Upper lobe of left lung (tissue), 6 donors: ENCODE data around the gene CNNM4. TPM values are rescaled to one million over a fixed set of nuclear protein-coding genes. Genes with fewer than 3 reads are reported as not detected.
A peak's percentile ranks its signal among the peaks of the same experiment; 100 is the strongest.

ENCODE experiments used
- ATAC-seq, 2 donors: fragments of 200-7000 bp; cut with Tn5 transposase; one replicate each; pipeline ENCODE4 v1.9.1; 2022; ENCODE audit warnings: mild to moderate bottlenecking in 2 of 2, moderate library complexity in 2 of 2; ENCODE audit not compliant: low FRiP score in 2 of 2
- DNase-seq, 2 donors: peaks; one replicate each; pipeline ENCODE4 v3.0.0-alpha.2; 2019 to 2020
- H3K27ac ChIP-seq, 4 donors: fragments of 200-600 bp; sonication (generic); one replicate each; pipeline ENCODE4 v1.5.1; 2016 to 2019
- H3K27me3 ChIP-seq, 4 donors: fragments of 200-600 bp; sonication (generic); one replicate each; pipeline ENCODE4 v1.5.1; 2017 to 2019
- H3K36me3 ChIP-seq, 4 donors: fragments of 200-600 bp; sonication (generic); one replicate each; pipeline ENCODE4 v1.5.1; 2016 to 2019
- H3K4me1 ChIP-seq, 4 donors: fragments of 200-600 bp; sonication (generic); one replicate each; pipeline ENCODE4 v1.5.1; 2018 to 2019
- H3K4me3 ChIP-seq, 4 donors: fragments of 200-600 bp; sonication (generic); one replicate each; pipeline ENCODE4 v1.5.1; 2017 to 2019; ENCODE audit warnings: mild to moderate bottlenecking in 2 of 4, moderate library complexity in 1 of 4
- H3K9me3 ChIP-seq, 4 donors: fragments of 200-600 bp; sonication (generic); one replicate each; pipeline ENCODE4 v1.5.1; 2018 to 2019
- CTCF ChIP-seq, 6 experiments: fragments of 450-650 bp in 4 of 6; fragments of 200-600 bp in 2 of 6; sonication (generic) in 2 of 6; IDR thresholded peaks; one replicate each; pipeline ENCODE4 v1.5.1; 2016 to 2019; ENCODE audit warnings: antibody characterized with exemption in 6 of 6
- EP300 ChIP-seq, 4 donors: sonication (generic); formaldehyde crosslinking; IDR thresholded peaks; one replicate each; pipeline ENCODE4 v1.5.1; 2017; ENCODE audit warnings: antibody characterized with exemption in 4 of 4, control low read depth in 2 of 4
- POLR2A ChIP-seq, 4 donors: fragments of 450-650 bp; IDR thresholded peaks; one replicate each; pipeline ENCODE4 v1.5.1; 2016 to 2017; ENCODE audit warnings: antibody characterized with exemption in 4 of 4, mild to moderate bottlenecking in 2 of 4
- POLR2AphosphoS5 ChIP-seq, 2 donors: sonication (generic); formaldehyde crosslinking; IDR thresholded peaks; one replicate each; pipeline ENCODE4 v1.5.1; 2017; ENCODE audit warnings: antibody characterized with exemption in 2 of 2
- WGBS, 2 donors: methylation state at CpG; one replicate each; pipeline ENCODE4 v1.1.5; 2017 to 2018; 5-methylcytosine and 5-hydroxymethylcytosine counted together
- total RNA-seq, 6 donors: library from RNA; depleted of rRNA in 4 of 6; stranded (reverse); fragments of >200 nt in 4 of 6; gene quantifications; one replicate each; pipeline versions ENCODE4 v1.1.0 to v1.2.1, GENCODE V29; 2016 to 2021
- donor health status: DM: no; HTN: no; CAD: no; lungs with moderate emphysema.
- donor health status: DM: no; HTN: yes; CAD: no; lungs with severe emphysema.

Gene CNNM4
- total RNA-seq, 6 donors from 2014 or later = 12.8 to 26.9 (median 22.1) TPM

DNA sequence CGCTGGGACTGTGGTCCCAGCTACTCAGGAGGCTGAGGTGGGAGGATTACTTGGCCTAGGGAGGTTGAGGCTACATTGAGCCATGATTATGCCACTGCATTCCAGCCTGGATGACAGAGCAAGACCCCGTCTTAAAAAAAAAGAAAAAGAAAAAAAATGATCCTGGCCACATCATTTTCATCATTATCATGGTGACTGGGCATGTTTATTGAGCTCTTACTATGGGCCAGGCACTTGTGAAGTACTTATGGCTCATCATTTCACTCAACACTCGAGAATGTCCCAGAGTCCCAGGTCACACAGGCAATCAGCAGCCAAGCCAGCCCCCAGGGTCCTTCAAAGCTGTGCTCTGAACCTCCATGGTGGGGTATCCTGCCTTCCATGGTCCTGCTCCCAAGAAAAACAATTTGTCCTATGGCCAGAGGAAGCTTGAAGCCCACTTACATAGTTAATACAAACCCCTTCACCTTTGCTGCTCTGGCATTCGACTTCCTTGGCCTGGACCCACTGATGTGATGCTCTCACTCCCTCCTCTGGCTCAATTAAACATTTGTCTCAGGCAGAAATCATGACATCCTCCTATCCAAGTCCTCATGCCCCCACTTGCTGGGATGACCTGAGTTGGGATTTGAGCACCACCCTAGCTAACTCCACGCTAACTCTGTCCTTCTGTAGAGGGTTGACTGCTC lies 3.8 kb upstream of the CNNM4 start:
- Histone ChIP-seq H3K9me3 (no peaks in the 10 kb centered on the region), H3K27ac (no peak overlapping the region), H3K4me1 (peaks cover 12 to 19% (median 15%) of the 10 kb centered on the region in 4 donors), H3K27me3 (no peaks in the 10 kb centered on the region), H3K4me3 (no peak overlapping the region), H3K36me3 (no peaks in the 10 kb centered on the region)
- WGBS, 2 donors = 79 to 83% methylated on average over 5 of the region's 5 CpGs
- TF ChIP-seq EP300 (IDR thresholded peaks at IDR 0.05) (no peak), POLR2AphosphoS5 (IDR thresholded peaks at IDR 0.05) (no peak), POLR2A (IDR thresholded peaks at IDR 0.05) (no peak), CTCF (IDR thresholded peaks at IDR 0.05) (no peak)
- ATAC-seq (no peak), DNase-seq (no peak)

DNA sequence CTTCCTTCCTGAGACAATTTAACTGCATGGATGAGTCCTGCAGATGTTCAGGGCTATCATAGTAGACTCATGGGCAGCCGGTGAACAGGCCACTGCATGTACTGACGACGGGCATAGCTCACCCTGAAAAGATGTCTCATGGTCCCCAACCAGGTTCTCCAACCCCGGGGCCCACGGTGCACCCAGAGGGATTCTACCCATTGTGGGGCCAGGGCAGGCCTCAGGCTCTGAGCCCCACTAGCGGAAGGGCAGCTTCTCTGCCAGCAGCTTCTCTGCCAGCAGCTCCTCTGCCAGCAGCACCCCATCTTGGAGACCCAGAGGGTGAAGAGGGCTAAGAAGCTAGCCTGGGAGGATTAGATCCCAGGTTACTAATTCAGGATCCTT lies 3.2 kb upstream of the CNNM4 start:
- Histone ChIP-seq H3K36me3 (no peaks in the 10 kb centered on the region), H3K27me3 (no peaks in the 10 kb centered on the region), H3K4me1 (peaks cover 17 to 24% (median 20%) of the 10 kb centered on the region in 4 donors), H3K27ac (no peak overlapping the region), H3K9me3 (no peaks in the 10 kb centered on the region), H3K4me3 (no peak overlapping the region)
- ATAC-seq (no peak), DNase-seq (no peak)
- no peak for TF ChIP-seq POLR2AphosphoS5 (IDR thresholded peaks at IDR 0.05)
- TF ChIP-seq CTCF (IDR thresholded peaks at IDR 0.05) = no peak
- no peak for TF ChIP-seq EP300 (IDR thresholded peaks at IDR 0.05)
- TF ChIP-seq POLR2A (IDR thresholded peaks at IDR 0.05) = no peak
- 97 to 100% methylated on average over 1 to 6 of the region's 6 CpGs for WGBS, 2 donors

DNA sequence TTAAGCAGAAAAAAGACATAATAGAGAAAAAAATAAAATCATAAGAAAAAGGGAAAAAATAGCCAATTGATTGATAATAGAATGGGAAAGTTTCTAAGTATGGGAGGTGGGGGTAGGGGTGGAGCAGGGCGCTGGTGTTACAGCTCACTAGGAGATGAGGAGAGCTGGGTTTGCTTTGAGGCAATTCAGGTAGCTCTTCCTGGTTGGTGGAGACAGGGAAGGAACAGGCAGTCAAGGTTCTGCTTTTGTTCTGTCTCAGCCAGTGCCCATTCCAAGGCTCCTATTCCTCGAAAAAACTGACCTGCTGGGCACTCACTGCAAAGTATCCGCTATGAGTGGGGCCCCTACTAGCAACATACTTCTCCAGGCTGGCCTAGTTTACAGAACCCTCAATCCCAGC lies 1.7 kb upstream of the CNNM4 start:
- Histone ChIP-seq H3K27ac (no peak overlapping the region), H3K4me1 (peaks cover 33 to 39% (median 35%) of the 10 kb centered on the region in 4 donors)
- ATAC-seq = no peak

DNA sequence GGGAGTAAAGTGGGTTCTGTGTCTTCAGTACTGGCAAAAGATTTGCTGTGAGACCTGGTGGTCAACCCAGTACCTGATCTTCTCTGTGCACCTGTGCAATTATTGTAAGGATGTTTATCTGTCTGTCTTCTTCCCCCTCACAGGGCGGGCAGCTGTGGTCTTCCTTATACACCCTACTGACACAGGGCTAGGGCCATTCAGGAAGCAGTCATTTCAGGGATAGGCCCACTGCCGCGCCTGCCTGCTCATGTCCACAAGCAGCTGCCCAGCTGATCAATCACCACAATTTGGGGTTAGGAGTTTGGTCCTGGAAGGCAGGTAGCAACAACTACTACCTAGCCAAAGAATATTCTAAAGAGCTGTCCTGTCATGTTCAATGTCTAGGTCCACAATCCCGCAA lies 1.2 kb upstream of the CNNM4 start:
- TF ChIP-seq POLR2A (IDR thresholded peaks at IDR 0.05) = no peak
- H3K36me3 ChIP-seq = no peaks in the 10 kb centered on the region
- 93 to 97% methylated on average over 4 of the region's 4 CpGs for WGBS, 2 donors
- H3K4me1 ChIP-seq = peaks cover 37 to 45% (median 41%) of the 10 kb centered on the region in 4 donors
- H3K9me3 ChIP-seq = no peaks in the 10 kb centered on the region
- ATAC-seq = no peak
- H3K27ac ChIP-seq = peak overlapping the region in 1 of 4 donors; percentile 90
- no peak overlapping the region for H3K4me3 ChIP-seq
- DNase-seq = no peak
- no peaks in the 10 kb centered on the region for H3K27me3 ChIP-seq

More for the DNA sequence above, 1.7 kb upstream of the CNNM4 start:
- Histone ChIP-seq H3K27me3 (no peaks in the 10 kb centered on the region), H3K9me3 (no peaks in the 10 kb centered on the region), H3K4me3 (no peak overlapping the region), H3K36me3 (no peaks in the 10 kb centered on the region)
- DNase-seq = no peak
- WGBS, 2 donors = 78 to 80% methylated on average over 3 of the region's 3 CpGs
- TF ChIP-seq POLR2AphosphoS5 (IDR thresholded peaks at IDR 0.05) (no peak), CTCF (IDR thresholded peaks at IDR 0.05) (no peak), EP300 (IDR thresholded peaks at IDR 0.05) (no peak), POLR2A (IDR thresholded peaks at IDR 0.05) (no peak)

GRCh38 chr2:96760986-96761832 lies 507 bp downstream of the CNNM4 start:
- peak overlapping the region; percentile 44 to 82 (median 67) for H3K4me3 ChIP-seq
- no peaks in the 10 kb centered on the region for H3K9me3 ChIP-seq
- TF ChIP-seq CTCF (IDR thresholded peaks at IDR 0.05) (peak; percentile 60 to 94 (median 91)), EP300 (IDR thresholded peaks at IDR 0.05) (no peak)
- peaks cover 40 to 53% (median 44%) of the 10 kb centered on the region in 4 donors for H3K4me1 ChIP-seq
- 53 to 56% methylated on average over 19 to 27 of the region's 59 CpGs for WGBS, 2 donors
- H3K27ac ChIP-seq = peak overlapping the region; percentile 64 to 90 (median 83)
- ATAC-seq = peak; percentile 21 to 47
- no peaks in the 10 kb centered on the region for H3K27me3 ChIP-seq
- peak; percentile 55 to 89 for DNase-seq
- no peaks in the 10 kb centered on the region for H3K36me3 ChIP-seq
